Measurements from ENCODE around the gene LAMP5.

The LAMP5 gene

GRCh38 chr20:9503526-9504245 lies 10.7 kb upstream of the LAMP5 start:
- Histone ChIP-seq H3K9ac (ENCODE audit: low read length) (no peak overlapping the region), H3K4me3 (ENCODE audit: insufficient read depth in 1 of 2, low read depth in 1 of 2, low read length in 2 of 2) (no peak overlapping the region), H3K9me3 (ENCODE audit: control insufficient read depth, low read length) (no peaks in the 10 kb centered on the region), H2BK120ac (ENCODE audit: low read depth, low read length) (no peak overlapping the region), H2AFZ (ENCODE audit: low read depth, low read length) (no peak overlapping the region), H3K23ac (ENCODE audit: low read length in 2 of 2) (no peak overlapping the region), H2BK15ac (ENCODE audit: low read depth, poor library complexity, severe bottlenecking) (no peak overlapping the region), H4K8ac (ENCODE audit: low read length) (no peak overlapping the region), H2AK5ac (ENCODE audit: low read length, severe bottlenecking) (no peak overlapping the region), H3K14ac (ENCODE audit: low read length in 2 of 2) (no peak overlapping the region), H3K18ac (ENCODE audit: low read depth in 1 of 2, low read length in 2 of 2) (no peak overlapping the region), H2BK12ac (ENCODE audit: low read length in 2 of 2) (no peak overlapping the region), H3K4ac (ENCODE audit: low read depth in 1 of 2, low read length in 2 of 2) (no peak overlapping the region), H2BK5ac (ENCODE audit: low read depth, low read length, poor library complexity, severe bottlenecking) (no peak overlapping the region), H3K27ac (ENCODE audit: low read length, poor library complexity, severe bottlenecking) (no peak overlapping the region), H3K36me3 (ENCODE audit: control insufficient read depth in 1 of 2, insufficient read depth in 2 of 2, low read depth in 1 of 2, low read length in 2 of 2) (no peaks in the 10 kb centered on the region), H4K91ac (ENCODE audit: low read length) (no peak overlapping the region), H3K27me3 (ENCODE audit: control insufficient read depth in 1 of 2, insufficient read depth in 1 of 2, low read length in 2 of 2) (peaks cover 63 to 66% of the 10 kb centered on the region in 2 experiments), H3K4me2 (ENCODE audit: low read length, poor library complexity, severe bottlenecking) (no peak overlapping the region), H3K4me1 (ENCODE audit: control insufficient read depth, insufficient read depth, low read depth, low read length) (peaks cover 23% of the 10 kb centered on the region), H3K79me1 (replicated peaks; ENCODE audit: low read length, poor library complexity, severe bottlenecking) (no peaks in the 10 kb centered on the region)
- DNase-seq = no peak
- 29% methylated on average over 5 of the region's 9 CpGs for WGBS

- peaks cover 72 to 84% of the 10 kb centered on the region in 2 experiments for H3K27me3 ChIP-seq (ENCODE audit: control insufficient read depth in 1 of 2, insufficient read depth in 1 of 2, low read length in 2 of 2)
- no peak overlapping the region for H2BK12ac ChIP-seq (ENCODE audit: low read length in 2 of 2)
- no peak for DNase-seq
- H4K91ac ChIP-seq (ENCODE audit: low read length) = no peak overlapping the region
- H2BK15ac ChIP-seq (ENCODE audit: low read depth, poor library complexity, severe bottlenecking) = no peak overlapping the region
- H3K23ac ChIP-seq (ENCODE audit: low read length in 2 of 2) = no peak overlapping the region
- H3K14ac ChIP-seq (ENCODE audit: low read length in 2 of 2) = peak overlapping the region in 1 of 2 experiments; percentile 55
- no peak overlapping the region for H2BK120ac ChIP-seq (ENCODE audit: low read depth, low read length)
- no peak overlapping the region for H3K9ac ChIP-seq (ENCODE audit: low read length)
- H3K4me1 ChIP-seq (ENCODE audit: control insufficient read depth, insufficient read depth, low read depth, low read length) = peaks cover 26% of the 10 kb centered on the region
- 14% methylated on average over 34 of the region's 34 CpGs for WGBS
- no peak overlapping the region for H2AK5ac ChIP-seq (ENCODE audit: low read length, severe bottlenecking)
- no peak overlapping the region for H3K18ac ChIP-seq (ENCODE audit: low read depth in 1 of 2, low read length in 2 of 2)
- no peak overlapping the region for H4K8ac ChIP-seq (ENCODE audit: low read length)
- H2AFZ ChIP-seq (ENCODE audit: low read depth, low read length) = no peak overlapping the region
- no peaks in the 10 kb centered on the region for H3K9me3 ChIP-seq (ENCODE audit: control insufficient read depth, low read length)
- H3K4me2 ChIP-seq (ENCODE audit: low read length, poor library complexity, severe bottlenecking) = peak overlapping the region; percentile 60
- H2BK5ac ChIP-seq (ENCODE audit: low read depth, low read length, poor library complexity, severe bottlenecking) = no peak overlapping the region
- no peaks in the 10 kb centered on the region for H3K79me1 ChIP-seq (replicated peaks; ENCODE audit: low read length, poor library complexity, severe bottlenecking)
- no peak overlapping the region for H3K4ac ChIP-seq (ENCODE audit: low read depth in 1 of 2, low read length in 2 of 2)
- no peaks in the 10 kb centered on the region for H3K36me3 ChIP-seq (ENCODE audit: control insufficient read depth in 1 of 2, insufficient read depth in 2 of 2, low read depth in 1 of 2, low read length in 2 of 2)
- H3K27ac ChIP-seq (ENCODE audit: low read length, poor library complexity, severe bottlenecking) = no peak overlapping the region
- peak overlapping the region; percentile 5 to 48 for H3K4me3 ChIP-seq (ENCODE audit: insufficient read depth in 1 of 2, low read depth in 1 of 2, low read length in 2 of 2)
Observed at GRCh38 chr20:9506280-9506821, 8.0 kb upstream of the LAMP5 start.

- 7% methylated on average over 31 of the region's 31 CpGs for WGBS
- no peak overlapping the region for H3K18ac ChIP-seq (ENCODE audit: low read depth in 1 of 2, low read length in 2 of 2)
- H3K27me3 ChIP-seq (ENCODE audit: control insufficient read depth in 1 of 2, insufficient read depth in 1 of 2, low read length in 2 of 2) = peaks cover 77 to 88% of the 10 kb centered on the region in 2 experiments
- no peaks in the 10 kb centered on the region for H3K36me3 ChIP-seq (ENCODE audit: control insufficient read depth in 1 of 2, insufficient read depth in 2 of 2, low read depth in 1 of 2, low read length in 2 of 2)
- H3K79me1 ChIP-seq (replicated peaks; ENCODE audit: low read length, poor library complexity, severe bottlenecking) = no peaks in the 10 kb centered on the region
- H3K4me1 ChIP-seq (ENCODE audit: control insufficient read depth, insufficient read depth, low read depth, low read length) = peaks cover 26% of the 10 kb centered on the region
- no peak overlapping the region for H3K9ac ChIP-seq (ENCODE audit: low read length)
- H3K4me2 ChIP-seq (ENCODE audit: low read length, poor library complexity, severe bottlenecking) = peak overlapping the region; percentile 60
- H3K4me3 ChIP-seq (ENCODE audit: insufficient read depth in 1 of 2, low read depth in 1 of 2, low read length in 2 of 2) = peak overlapping the region in 1 of 2 experiments; percentile 48
- H3K4ac ChIP-seq (ENCODE audit: low read depth in 1 of 2, low read length in 2 of 2) = no peak overlapping the region
- H2BK5ac ChIP-seq (ENCODE audit: low read depth, low read length, poor library complexity, severe bottlenecking) = no peak overlapping the region
- peak overlapping the region in 1 of 2 experiments; percentile 55 for H3K14ac ChIP-seq (ENCODE audit: low read length in 2 of 2)
- no peak for DNase-seq
- H2BK120ac ChIP-seq (ENCODE audit: low read depth, low read length) = no peak overlapping the region
- no peaks in the 10 kb centered on the region for H3K9me3 ChIP-seq (ENCODE audit: control insufficient read depth, low read length)
- no peak overlapping the region for H2AK5ac ChIP-seq (ENCODE audit: low read length, severe bottlenecking)
- no peak overlapping the region for H2BK12ac ChIP-seq (ENCODE audit: low read length in 2 of 2)
- H4K91ac ChIP-seq (ENCODE audit: low read length) = no peak overlapping the region
- no peak overlapping the region for H4K8ac ChIP-seq (ENCODE audit: low read length)
- no peak overlapping the region for H2AFZ ChIP-seq (ENCODE audit: low read depth, low read length)
- no peak overlapping the region for H2BK15ac ChIP-seq (ENCODE audit: low read depth, poor library complexity, severe bottlenecking)
- no peak overlapping the region for H3K23ac ChIP-seq (ENCODE audit: low read length in 2 of 2)
- H3K27ac ChIP-seq (ENCODE audit: low read length, poor library complexity, severe bottlenecking) = no peak overlapping the region
Observed at GRCh38 chr20:9506964-9507369, 7.4 kb upstream of the LAMP5 start.

GRCh38 chr20:9507544-9508239 lies 6.7 kb upstream of the LAMP5 start:
- H3K9me3 ChIP-seq (ENCODE audit: control insufficient read depth, low read length) = no peaks in the 10 kb centered on the region

More at GRCh38 chr20:9507544-9508239, 6.7 kb upstream of the LAMP5 start:
- H3K4ac ChIP-seq (ENCODE audit: low read depth in 1 of 2, low read length in 2 of 2) = no peak overlapping the region
- no peaks in the 10 kb centered on the region for H3K36me3 ChIP-seq (ENCODE audit: control insufficient read depth in 1 of 2, insufficient read depth in 2 of 2, low read depth in 1 of 2, low read length in 2 of 2)
- H2BK15ac ChIP-seq (ENCODE audit: low read depth, poor library complexity, severe bottlenecking) = no peak overlapping the region
- no peak overlapping the region for H2AK5ac ChIP-seq (ENCODE audit: low read length, severe bottlenecking)
- no peak overlapping the region for H4K91ac ChIP-seq (ENCODE audit: low read length)
- no peaks in the 10 kb centered on the region for H3K79me1 ChIP-seq (replicated peaks; ENCODE audit: low read length, poor library complexity, severe bottlenecking)
- H3K4me1 ChIP-seq (ENCODE audit: control insufficient read depth, insufficient read depth, low read depth, low read length) = peaks cover 26% of the 10 kb centered on the region
- DNase-seq = no peak
- H3K9ac ChIP-seq (ENCODE audit: low read length) = no peak overlapping the region
- H2BK120ac ChIP-seq (ENCODE audit: low read depth, low read length) = no peak overlapping the region
- WGBS = 3% methylated on average over 37 of the region's 37 CpGs
- no peak overlapping the region for H3K4me3 ChIP-seq (ENCODE audit: insufficient read depth in 1 of 2, low read depth in 1 of 2, low read length in 2 of 2)
- peak overlapping the region; percentile 40 for H3K4me2 ChIP-seq (ENCODE audit: low read length, poor library complexity, severe bottlenecking)
- H2BK12ac ChIP-seq (ENCODE audit: low read length in 2 of 2) = no peak overlapping the region
- H2BK5ac ChIP-seq (ENCODE audit: low read depth, low read length, poor library complexity, severe bottlenecking) = no peak overlapping the region
- no peak overlapping the region for H4K8ac ChIP-seq (ENCODE audit: low read length)
- no peak overlapping the region for H2AFZ ChIP-seq (ENCODE audit: low read depth, low read length)
- H3K18ac ChIP-seq (ENCODE audit: low read depth in 1 of 2, low read length in 2 of 2) = no peak overlapping the region
- H3K27ac ChIP-seq (ENCODE audit: low read length, poor library complexity, severe bottlenecking) = no peak overlapping the region
- H3K14ac ChIP-seq (ENCODE audit: low read length in 2 of 2) = no peak overlapping the region
- peaks cover 75 to 90% of the 10 kb centered on the region in 2 experiments for H3K27me3 ChIP-seq (ENCODE audit: control insufficient read depth in 1 of 2, insufficient read depth in 1 of 2, low read length in 2 of 2)
- H3K23ac ChIP-seq (ENCODE audit: low read length in 2 of 2) = no peak overlapping the region
